Measurements from ENCODE around the gene ABLIM2. TPM values are rescaled to one million over a fixed set of nuclear protein-coding genes. Genes with fewer than 3 reads are reported as not detected.

Gene ABLIM2
- total RNA-seq, 2 experiments from 2014 or later: 0.32 to 0.54 TPM

DNA sequence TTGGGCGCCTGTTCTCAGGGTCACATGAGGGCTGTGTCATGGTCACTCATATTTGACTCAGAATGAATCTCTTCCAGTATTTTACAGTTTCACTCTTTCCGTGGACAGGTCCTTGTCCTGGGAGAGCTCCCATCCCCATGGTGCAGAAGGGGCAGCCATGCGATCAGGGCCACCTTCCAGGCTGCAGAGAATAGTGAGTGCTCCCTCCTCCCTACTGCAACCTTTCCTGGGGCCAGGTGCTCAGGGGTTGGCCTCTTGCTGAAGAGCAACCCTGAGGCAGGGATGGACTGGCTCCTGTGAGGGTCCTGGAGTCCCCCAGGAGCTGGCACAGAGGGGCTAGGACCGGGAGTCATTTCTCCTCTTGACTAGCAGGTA lies 108.4 kb downstream of the ABLIM2 start:
- Mint-ChIP-seq H3K36me3 (ENCODE audit: low read depth) (peaks cover 2% of the 10 kb centered on the region), H3K27me3 (no peaks in the 10 kb centered on the region), H3K27ac (no peak overlapping the region), H3K4me1 (ENCODE audit: low read depth) (no peaks in the 10 kb centered on the region), H3K9me3 (peaks cover under 1% of the 10 kb centered on the region), H3K4me3 (no peak overlapping the region)
- CTCF ChIA-PET: no interaction called here
- POLR2A ChIA-PET: no interaction called here
- ATAC-seq (no peak), DNase-seq (no peak)
- no peak for TF ChIP-seq CTCF (IDR thresholded peaks at IDR 0.05)
- intact Hi-C loops (cut with micrococcal nuclease): no loop called here

DNA sequence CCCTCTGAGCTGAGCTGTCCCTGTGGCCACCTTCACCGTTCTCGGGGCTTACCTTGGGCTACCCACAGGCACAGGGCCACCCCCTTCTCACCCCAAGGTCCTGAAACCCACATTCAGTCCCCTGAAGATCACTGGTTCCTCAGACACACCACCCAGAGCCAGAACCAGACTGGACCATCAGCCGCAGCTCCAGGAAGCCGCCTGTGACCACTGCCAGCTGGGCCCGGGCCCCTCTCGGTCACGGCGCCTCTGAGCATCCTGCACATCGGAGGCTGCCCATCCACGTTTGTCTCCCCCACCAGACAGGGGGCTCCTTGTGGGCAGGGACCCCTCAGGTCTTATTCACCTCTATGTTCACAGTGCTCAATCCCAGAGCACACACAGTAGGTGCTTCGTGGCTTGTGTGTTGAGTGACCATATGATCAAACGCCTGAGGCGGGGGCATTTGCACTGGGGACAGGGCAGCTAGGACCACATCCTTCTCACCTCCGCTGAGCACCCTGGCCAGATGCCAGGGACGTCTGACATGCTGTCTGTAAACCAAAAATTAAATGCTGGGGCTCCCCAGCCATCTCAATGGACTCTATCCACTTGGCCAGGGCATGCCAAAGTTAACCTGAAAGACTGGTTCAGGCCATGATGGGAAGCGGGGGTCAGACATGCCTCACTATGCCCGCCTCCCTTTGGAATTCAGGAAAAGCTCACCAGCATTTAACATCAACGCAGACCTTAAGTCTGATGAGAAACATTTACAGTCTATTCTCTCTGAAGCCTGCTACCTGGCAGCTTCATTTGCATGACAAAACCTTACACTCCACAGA lies 109.5 kb downstream of the ABLIM2 start:
- Mint-ChIP-seq H3K27ac (no peak overlapping the region), H3K9me3 (no peaks in the 10 kb centered on the region), H3K4me3 (no peak overlapping the region), H3K36me3 (ENCODE audit: low read depth) (no peaks in the 10 kb centered on the region), H3K4me1 (ENCODE audit: low read depth) (no peaks in the 10 kb centered on the region), H3K27me3 (no peaks in the 10 kb centered on the region)
- intact Hi-C loops (cut with micrococcal nuclease): no loop called here
- no peak for DNase-seq
- ChIA-PET POLR2A (no interaction called here), CTCF (no interaction called here)
- TF ChIP-seq CTCF (IDR thresholded peaks at IDR 0.05): no peak
- ATAC-seq: no peak

DNA sequence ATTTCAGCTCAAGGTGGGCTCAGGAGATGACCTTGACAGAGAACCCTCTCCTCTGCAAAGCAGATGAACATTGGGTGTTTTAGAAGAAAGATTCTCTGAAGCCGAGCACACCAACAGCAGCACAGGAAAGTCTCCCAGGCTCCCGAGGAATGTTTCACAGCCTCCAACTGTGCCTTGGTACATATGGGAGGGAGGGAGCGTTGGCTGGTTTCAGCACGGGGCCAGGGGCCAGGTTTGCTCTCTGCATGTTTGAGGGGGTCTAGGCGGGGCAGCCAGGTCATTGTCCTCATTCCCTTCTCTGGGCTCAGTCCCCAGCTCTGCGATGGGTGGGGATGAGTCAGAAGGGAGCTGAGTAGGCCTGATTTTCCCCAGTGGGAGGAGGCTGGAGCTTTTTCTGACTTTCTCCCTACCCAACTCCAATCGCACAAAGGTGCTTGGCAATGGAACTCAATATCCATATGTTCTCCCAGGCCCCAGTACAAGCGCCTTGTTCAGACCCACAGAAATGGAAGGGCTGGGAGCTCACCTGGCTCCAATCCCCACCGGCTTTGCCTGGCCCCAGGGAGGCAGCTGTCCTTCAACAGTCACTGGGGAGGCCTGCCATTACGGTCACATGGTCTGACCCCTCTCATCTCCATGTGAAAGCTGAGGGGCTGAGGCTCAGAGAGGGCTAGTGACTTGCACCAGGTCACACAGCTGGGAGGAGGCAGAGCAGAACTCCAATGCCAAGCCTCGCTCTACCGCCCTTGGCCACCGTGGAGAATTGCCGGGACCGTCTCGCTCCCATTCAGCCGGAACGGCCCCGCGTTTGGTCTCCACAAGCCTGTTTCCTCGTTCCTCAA lies 110.6 kb downstream of the ABLIM2 start:
- ATAC-seq (no peak), DNase-seq (no peak)
- Mint-ChIP-seq H3K27me3 (no peaks in the 10 kb centered on the region), H3K4me1 (ENCODE audit: low read depth) (no peaks in the 10 kb centered on the region), H3K9me3 (no peaks in the 10 kb centered on the region), H3K27ac (no peak overlapping the region), H3K4me3 (no peak overlapping the region), H3K36me3 (ENCODE audit: low read depth) (no peaks in the 10 kb centered on the region)
- intact Hi-C loops (cut with micrococcal nuclease): no loop called here
- no peak for TF ChIP-seq CTCF (IDR thresholded peaks at IDR 0.05)
- ChIA-PET CTCF (no interaction called here), POLR2A (no interaction called here)

- no peak overlapping the region for H3K4me3 Mint-ChIP-seq
- H3K27ac Mint-ChIP-seq: no peak overlapping the region
- no peaks in the 10 kb centered on the region for H3K9me3 Mint-ChIP-seq
- no peak for TF ChIP-seq CTCF (IDR thresholded peaks at IDR 0.05)
- DNase-seq (peak; percentile 56), ATAC-seq (peak; percentile 84)
- POLR2A ChIA-PET: no interaction called here
- H3K4me1 Mint-ChIP-seq (ENCODE audit: low read depth): no peaks in the 10 kb centered on the region
- H3K27me3 Mint-ChIP-seq: no peaks in the 10 kb centered on the region
- intact Hi-C loops (cut with micrococcal nuclease): no loop called here
- no peaks in the 10 kb centered on the region for H3K36me3 Mint-ChIP-seq (ENCODE audit: low read depth)
- CTCF ChIA-PET: no interaction called here
These were observed 111.6 kb downstream of the ABLIM2 start for GRCh38 chr4:8046925-8047541.

Data from activated CD8-positive, alpha-beta T cell treated with anti-CD3 and anti-CD28 coated beads for 36 hours (primary cell).